ENCODE measurements around the gene HTRA1.

HTRA1 gene

DNA sequence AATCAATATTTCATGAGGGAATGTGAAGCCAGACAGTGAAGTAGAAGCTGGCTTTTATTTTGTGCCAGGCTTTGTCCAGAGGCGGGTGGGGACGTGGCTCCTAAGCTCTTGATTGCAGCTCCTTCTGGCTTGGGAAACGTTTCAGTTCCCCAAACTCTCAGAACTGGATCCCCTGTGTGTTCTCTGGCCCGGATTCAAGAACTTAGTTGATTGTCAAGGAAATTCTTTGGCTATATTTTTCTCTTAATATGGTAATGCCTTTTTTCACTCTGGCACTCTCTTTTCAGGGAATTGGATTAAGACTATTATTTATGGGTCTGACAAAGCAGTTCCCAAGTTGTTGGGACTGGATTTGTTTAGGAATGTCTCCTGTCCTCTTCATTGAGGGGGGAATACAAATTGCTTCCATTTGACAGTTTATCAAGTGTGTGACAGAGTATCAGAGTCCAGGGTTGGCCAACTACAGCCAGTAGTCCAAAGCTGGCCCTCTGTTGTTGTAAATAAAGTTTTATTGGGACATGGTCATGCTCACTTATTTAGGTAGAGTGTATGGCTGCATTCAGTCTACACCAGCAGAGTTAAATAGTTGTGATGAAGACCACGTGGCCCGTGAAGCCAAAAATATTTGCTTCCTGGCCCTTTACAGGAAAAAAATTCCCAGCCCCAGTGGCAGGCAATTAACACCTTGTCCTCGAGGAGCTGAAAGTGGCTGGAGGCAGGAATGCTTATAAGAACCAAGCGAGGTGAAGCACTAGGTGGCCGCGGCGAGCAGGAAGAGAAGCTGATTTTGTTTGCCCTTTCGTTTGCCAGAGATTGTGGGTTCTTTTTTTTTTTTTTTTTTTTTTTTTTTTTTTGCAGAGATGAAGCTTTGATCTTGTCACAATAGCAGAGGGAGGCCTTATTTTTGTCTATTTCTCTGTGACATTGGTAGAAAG is 34.3 kb downstream of the HTRA1 start:
- DNase-seq (ENCODE audit: low read depth) = no peak

- no peak for DNase-seq (ENCODE audit: low read depth)
These were observed 35.9 kb downstream of the HTRA1 start for GRCh38 chr10:122497241-122497640.

- DNase-seq (ENCODE audit: low read depth) = no peak
These were observed 37.2 kb downstream of the HTRA1 start for GRCh38 chr10:122498521-122498920.

DNA sequence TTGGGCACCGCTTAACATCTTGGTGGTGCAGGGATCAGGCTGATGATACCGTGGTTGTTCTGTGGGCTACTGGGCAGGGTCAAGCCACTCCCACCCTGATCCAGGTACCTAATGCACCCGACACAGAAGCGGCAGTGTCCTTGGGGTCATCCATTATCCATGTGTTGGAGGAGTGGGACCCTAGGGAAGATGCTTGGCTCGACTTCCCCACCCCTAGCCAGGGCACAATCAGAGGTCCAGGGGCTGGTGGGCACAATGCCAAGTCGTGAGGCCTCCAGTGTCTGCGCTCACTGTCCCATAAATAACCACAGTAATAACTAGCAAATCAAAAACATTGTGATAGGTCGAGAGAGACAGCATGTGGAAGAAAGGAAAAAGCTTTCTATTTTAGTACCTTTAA is 37.7 kb downstream of the HTRA1 start:
- DNase-seq (ENCODE audit: low read depth) = no peak

GRCh38 chr10:122499491-122499941 is 38.2 kb downstream of the HTRA1 start:
- no peak for DNase-seq (ENCODE audit: low read depth)

DNA sequence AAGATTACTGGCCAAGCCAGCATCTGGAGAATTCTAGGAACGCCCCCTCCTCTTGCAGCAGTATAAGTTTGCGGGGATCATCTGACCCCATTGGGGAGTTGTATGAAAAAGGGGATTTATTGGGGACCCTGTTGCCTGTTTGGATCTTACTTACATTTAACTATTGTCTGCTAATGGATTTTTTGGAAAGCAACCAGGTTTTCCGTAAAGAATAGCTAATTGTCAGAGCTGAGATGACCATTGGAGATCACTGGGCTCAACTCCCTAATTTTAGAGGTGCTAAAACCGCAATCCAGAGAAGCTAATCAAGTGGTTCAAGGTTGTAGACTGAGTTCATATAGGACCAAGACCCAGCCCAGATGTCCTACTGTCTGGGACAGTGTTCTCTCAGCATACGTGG is 38.8 kb downstream of the HTRA1 start:
- DNase-seq (ENCODE audit: low read depth) = no peak

- DNase-seq (ENCODE audit: low read depth) = no peak
These were observed 39.4 kb downstream of the HTRA1 start for GRCh38 chr10:122500726-122501125.

- DNase-seq (ENCODE audit: low read depth) = no peak
These were observed 41.7 kb downstream of the HTRA1 start for GRCh38 chr10:122503012-122503411.

GRCh38 chr10:122503886-122504609 is 42.7 kb downstream of the HTRA1 start:
- DNase-seq (ENCODE audit: low read depth) = no peak

- DNase-seq (ENCODE audit: low read depth) = no peak
These were observed 43.2 kb downstream of the HTRA1 start for GRCh38 chr10:122504610-122504950.

GRCh38 chr10:122505011-122505410 is 43.7 kb downstream of the HTRA1 start:
- DNase-seq (ENCODE audit: low read depth) = no peak

DNA sequence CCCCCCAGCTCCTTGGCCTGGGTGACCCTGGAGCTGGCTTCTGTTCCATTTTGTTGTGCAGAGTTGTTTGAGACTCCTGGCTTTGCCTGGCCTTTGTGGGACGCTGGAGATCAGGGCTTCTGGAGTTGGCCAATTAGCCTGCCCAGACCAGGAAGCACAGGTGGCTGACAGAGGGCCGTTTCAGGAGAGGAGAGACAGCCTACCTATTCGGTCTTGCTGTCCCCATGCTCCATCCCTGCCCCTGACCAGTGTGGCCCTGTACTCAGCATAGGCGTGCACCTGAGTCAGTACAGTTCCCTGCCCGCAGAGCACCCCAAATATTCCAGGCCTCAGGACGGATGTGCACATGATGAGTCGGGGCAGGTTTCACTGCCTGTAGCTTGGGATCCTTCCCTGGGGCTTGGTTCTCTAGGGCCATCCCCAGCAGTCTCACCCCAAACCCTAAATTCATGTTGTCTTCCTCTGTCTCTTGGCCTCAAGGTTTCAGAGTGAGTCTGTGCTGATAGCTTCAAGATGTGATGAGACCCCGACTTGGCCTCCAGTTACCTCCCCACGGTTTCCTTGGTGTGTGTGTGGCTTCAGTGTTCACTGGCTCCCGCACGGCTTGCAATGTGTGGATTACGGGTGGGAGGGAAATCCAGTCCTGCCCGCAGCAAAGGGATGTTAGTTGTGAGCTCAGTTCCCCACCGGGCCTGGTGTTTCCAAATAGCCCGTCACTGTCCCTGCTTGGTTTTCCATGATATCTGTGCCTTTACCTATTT is 44.7 kb downstream of the HTRA1 start:
- DNase-seq (ENCODE audit: low read depth) = no peak

GRCh38 chr10:122507616-122508015 is 46.3 kb downstream of the HTRA1 start:
- DNase-seq (ENCODE audit: low read depth) = no peak

GRCh38 chr10:122508021-122508420 is 46.7 kb downstream of the HTRA1 start:
- no peak for DNase-seq (ENCODE audit: low read depth)

GRCh38 chr10:122509323-122509722 is 48.0 kb downstream of the HTRA1 start:
- no peak for DNase-seq (ENCODE audit: low read depth)

DNA sequence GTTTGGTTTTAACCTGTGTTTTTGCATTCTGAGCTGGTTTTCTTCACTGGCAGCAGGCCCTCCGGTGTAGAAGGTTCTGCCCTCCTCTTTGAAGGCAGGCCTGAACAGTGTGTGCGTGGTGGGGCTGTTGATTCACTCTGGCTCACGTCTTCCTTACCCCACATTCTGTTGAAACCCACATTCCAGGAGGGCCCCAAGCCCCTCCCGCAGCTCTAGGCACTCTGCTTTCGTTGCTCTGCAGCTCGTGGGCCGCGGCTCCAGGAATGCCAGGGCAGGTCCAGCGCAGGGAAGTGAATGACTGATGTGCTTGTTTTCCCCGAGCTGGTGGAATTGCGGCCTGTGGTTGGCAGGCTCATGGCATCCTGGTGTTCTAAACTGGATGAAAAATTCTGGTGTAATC is 49.0 kb downstream of the HTRA1 start:
- no peak for DNase-seq (ENCODE audit: low read depth)

DNA sequence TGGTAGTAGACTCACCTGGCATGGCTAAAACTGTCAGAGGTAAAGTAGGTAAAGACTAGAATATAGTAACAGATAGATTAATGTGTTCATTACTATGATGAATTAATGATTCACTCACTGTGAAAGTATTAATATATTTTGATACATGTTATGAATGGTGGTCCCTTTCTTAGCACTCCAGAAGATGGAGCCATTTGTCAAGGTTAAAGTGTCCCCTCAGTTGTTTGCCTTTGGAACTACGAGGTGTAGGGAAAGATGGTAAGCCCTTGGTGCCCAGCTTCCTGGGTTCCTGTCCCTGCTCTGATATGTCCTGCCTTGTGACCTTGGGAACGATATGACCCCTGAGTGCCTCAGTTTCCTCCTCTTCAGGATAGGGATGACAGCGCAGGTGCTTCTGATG is 49.4 kb downstream of the HTRA1 start:
- DNase-seq (ENCODE audit: low read depth) = no peak

- no peak for DNase-seq (ENCODE audit: low read depth)
These were observed 51.7 kb downstream of the HTRA1 start for GRCh38 chr10:122513053-122513452.

DNA sequence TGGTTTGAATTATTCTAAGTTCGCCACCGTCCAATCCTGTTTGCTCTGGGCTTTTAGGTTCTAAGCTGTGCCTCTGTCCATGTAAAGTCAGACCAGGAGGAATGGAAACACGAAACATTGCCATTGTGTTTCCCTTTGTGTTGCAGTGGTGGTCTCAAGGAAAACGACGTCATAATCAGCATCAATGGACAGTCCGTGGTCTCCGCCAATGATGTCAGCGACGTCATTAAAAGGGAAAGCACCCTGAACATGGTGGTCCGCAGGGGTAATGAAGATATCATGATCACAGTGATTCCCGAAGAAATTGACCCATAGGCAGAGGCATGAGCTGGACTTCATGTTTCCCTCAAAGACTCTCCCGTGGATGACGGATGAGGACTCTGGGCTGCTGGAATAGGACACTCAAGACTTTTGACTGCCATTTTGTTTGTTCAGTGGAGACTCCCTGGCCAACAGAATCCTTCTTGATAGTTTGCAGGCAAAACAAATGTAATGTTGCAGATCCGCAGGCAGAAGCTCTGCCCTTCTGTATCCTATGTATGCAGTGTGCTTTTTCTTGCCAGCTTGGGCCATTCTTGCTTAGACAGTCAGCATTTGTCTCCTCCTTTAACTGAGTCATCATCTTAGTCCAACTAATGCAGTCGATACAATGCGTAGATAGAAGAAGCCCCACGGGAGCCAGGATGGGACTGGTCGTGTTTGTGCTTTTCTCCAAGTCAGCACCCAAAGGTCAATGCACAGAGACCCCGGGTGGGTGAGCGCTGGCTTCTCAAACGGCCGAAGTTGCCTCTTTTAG is 52.9 kb downstream of the HTRA1 start:
- no peak for DNase-seq (ENCODE audit: low read depth)

DNA sequence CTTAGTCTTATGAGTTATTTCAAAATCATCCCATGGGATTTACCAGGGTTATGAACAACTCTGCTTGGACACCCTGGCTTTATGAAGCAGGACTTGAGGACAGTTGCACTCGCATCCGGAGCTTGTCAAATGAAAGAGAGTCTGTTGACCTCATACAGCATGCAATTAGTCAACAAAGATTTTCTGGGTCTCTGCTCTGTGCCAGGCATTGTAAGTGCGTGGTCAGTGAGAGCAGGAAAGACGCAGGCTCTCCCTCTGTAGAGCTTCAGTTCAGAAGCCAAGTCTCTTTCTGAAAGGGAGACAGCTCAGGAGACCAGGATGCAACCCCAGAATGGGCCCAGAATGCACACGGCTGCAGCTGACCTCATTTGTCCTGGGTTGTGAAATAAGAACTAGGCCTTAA is 53.7 kb downstream of the HTRA1 start:
- no peak for DNase-seq (ENCODE audit: low read depth)

- no peak for DNase-seq (ENCODE audit: low read depth)
These were observed 54.4 kb downstream of the HTRA1 start for GRCh38 chr10:122515588-122516231.
